Parathyroid adenoma (tissue), 2 donors: ENCODE measurements around the gene RPP14.
"Not testable (repeated sequence)": the region's sequence is repeated elsewhere in the genome, so short reads cannot be mapped to it uniquely, and the experiment has no call there.

Experiments used
- H2AFZ ChIP-seq: fragments of 300-600 bp; sonication (generic); one replicate; pipeline ENCODE4 v1.7.0; 2017; ENCODE audit warnings: antibody characterized with exemption, mild to moderate bottlenecking
- H3K27ac ChIP-seq: fragments of 300-600 bp; sonication (generic); one replicate; pipeline ENCODE4 v1.7.0; 2017
- H3K27me3 ChIP-seq: fragments of 300-600 bp; sonication (generic); one replicate; pipeline ENCODE4 v1.7.0; 2017; ENCODE audit warnings: low read length; ENCODE audit not compliant: control insufficient read depth, insufficient read depth
- H3K36me3 ChIP-seq: fragments of 300-600 bp; sonication (generic); one replicate; pipeline ENCODE4 v1.7.0; 2017; ENCODE audit warnings: low read length; ENCODE audit not compliant: control insufficient read depth, insufficient read depth
- H3K4me1 ChIP-seq: fragments of 300-600 bp; sonication (generic); one replicate; pipeline ENCODE4 v1.7.0; 2017; ENCODE audit warnings: control low read depth
- H3K4me2 ChIP-seq: fragments of 300-600 bp; sonication (generic); one replicate; pipeline ENCODE4 v1.7.0; 2017; ENCODE audit warnings: low read length
- H3K4me3 ChIP-seq: fragments of 300-600 bp; sonication (generic); one replicate; pipeline ENCODE4 v1.7.0; 2017; ENCODE audit warnings: low read depth, low read length
- H3K79me2 ChIP-seq: fragments of 300-600 bp; sonication (generic); one replicate; pipeline ENCODE4 v1.7.0; 2017; ENCODE audit warnings: control low read depth
- H3K9ac ChIP-seq: fragments of 300-600 bp; sonication (generic); one replicate; pipeline ENCODE4 v1.7.0; 2017; ENCODE audit warnings: mild to moderate bottlenecking
- H3K9me3 ChIP-seq: fragments of 300-600 bp; sonication (generic); one replicate; pipeline ENCODE4 v1.7.0; 2017; ENCODE audit warnings: low read length; ENCODE audit not compliant: control insufficient read depth
- CTCF ChIP-seq: fragments of 300-600 bp; sonication (generic); IDR thresholded peaks from one replicate; pipeline ENCODE4 v1.7.0; 2017; ENCODE audit warnings: antibody characterized with exemption, mild to moderate bottlenecking
- donor health status: primary hyperparathyroidism.

The RPP14 gene

GRCh38 chr3:58260733-58261132 is 45.3 kb upstream of the RPP14 start:
- no peak overlapping the region for H3K9ac ChIP-seq
- no peak overlapping the region for H3K4me2 ChIP-seq
- no peaks in the 10 kb centered on the region for H3K9me3 ChIP-seq
- H2AFZ ChIP-seq, result no peak overlapping the region
- H3K4me3 ChIP-seq, result no peak overlapping the region
- no peak overlapping the region for H3K27ac ChIP-seq
- no peaks in the 10 kb centered on the region for H3K4me1 ChIP-seq
- H3K27me3 ChIP-seq, result no peaks in the 10 kb centered on the region
- no peak for TF ChIP-seq CTCF
- no peaks in the 10 kb centered on the region for H3K36me3 ChIP-seq
- no peaks in the 10 kb centered on the region for H3K79me2 ChIP-seq

- no peak overlapping the region for H3K27ac ChIP-seq
- H3K9me3 ChIP-seq, result no peaks in the 10 kb centered on the region
- H3K79me2 ChIP-seq, result no peaks in the 10 kb centered on the region
- H3K4me1 ChIP-seq, result no peaks in the 10 kb centered on the region
- no peaks in the 10 kb centered on the region for H3K27me3 ChIP-seq
- H3K36me3 ChIP-seq, result no peaks in the 10 kb centered on the region
- no peak overlapping the region for H3K4me2 ChIP-seq
- TF ChIP-seq CTCF, result no peak
- H2AFZ ChIP-seq, result no peak overlapping the region
- H3K9ac ChIP-seq, result no peak overlapping the region
- no peak overlapping the region for H3K4me3 ChIP-seq
These were observed 43.9 kb upstream of the RPP14 start for GRCh38 chr3:58261954-58262666.

- TF ChIP-seq CTCF, result no peak
- H3K4me1 ChIP-seq, result no peaks in the 10 kb centered on the region
- no peaks in the 10 kb centered on the region for H3K9me3 ChIP-seq
- no peak overlapping the region for H2AFZ ChIP-seq
- H3K9ac ChIP-seq, result no peak overlapping the region
- H3K79me2 ChIP-seq, result no peaks in the 10 kb centered on the region
- no peak overlapping the region for H3K4me2 ChIP-seq
- H3K36me3 ChIP-seq, result no peaks in the 10 kb centered on the region
- H3K27me3 ChIP-seq, result no peaks in the 10 kb centered on the region
- no peak overlapping the region for H3K4me3 ChIP-seq
- no peak overlapping the region for H3K27ac ChIP-seq
These were observed 39.5 kb upstream of the RPP14 start for GRCh38 chr3:58266577-58266976.

GRCh38 chr3:58267543-58267942 is 38.5 kb upstream of the RPP14 start:
- not testable (repeated sequence) for H3K4me3 ChIP-seq, H3K9me3 ChIP-seq, H3K36me3 ChIP-seq, H3K9ac ChIP-seq, H3K27me3 ChIP-seq, H2AFZ ChIP-seq, H3K27ac ChIP-seq, H3K4me2 ChIP-seq, H3K4me1 ChIP-seq, H3K79me2 ChIP-seq

GRCh38 chr3:58269356-58269755 is 36.7 kb upstream of the RPP14 start:
- H3K4me2 ChIP-seq, result no peak overlapping the region
- no peaks in the 10 kb centered on the region for H3K27me3 ChIP-seq
- H3K9me3 ChIP-seq, result no peaks in the 10 kb centered on the region

More at GRCh38 chr3:58269356-58269755, 36.7 kb upstream of the RPP14 start:
- no peaks in the 10 kb centered on the region for H3K4me1 ChIP-seq
- no peak for TF ChIP-seq CTCF
- H3K27ac ChIP-seq, result no peak overlapping the region
- no peak overlapping the region for H3K9ac ChIP-seq
- H3K79me2 ChIP-seq, result no peaks in the 10 kb centered on the region
- no peak overlapping the region for H2AFZ ChIP-seq
- H3K4me3 ChIP-seq, result no peak overlapping the region
- H3K36me3 ChIP-seq, result no peaks in the 10 kb centered on the region
